HepG2 (cell line): Measurements from ENCODE around the gene SLC27A3. TPM values are rescaled to one million over a fixed set of nuclear protein-coding genes. Genes with fewer than 3 reads are reported as not detected.
A peak's percentile ranks its signal among the peaks of the same experiment; 100 is the strongest.

Experiments used
- CAMTA2 ChIP-seq: sonication (generic); formaldehyde crosslinking; IDR thresholded peaks from 2 replicates; pipeline ENCODE4 v1.4.0; 2020; ENCODE audit warnings: mild to moderate bottlenecking, missing genetic modification reagents, borderline replicate concordance
- FLYWCH1 ChIP-seq: sonication (generic); formaldehyde crosslinking; IDR thresholded peaks from 2 replicates; pipeline ENCODE4 v1.8.1; 2023; ENCODE audit warnings: mild to moderate bottlenecking, missing genetic modification reagents
- FOXM1 ChIP-seq: sonication (generic); formaldehyde crosslinking; IDR thresholded peaks from 2 replicates; pipeline ENCODE4 v1.5.0; 2020; ENCODE audit warnings: missing genetic modification reagents
- FOXO1 ChIP-seq: sonication (generic); formaldehyde crosslinking; IDR thresholded peaks from 2 replicates; pipeline ENCODE4 v1.4.0; 2020; ENCODE audit warnings: missing genetic modification reagents
- GABPB1 ChIP-seq: IDR thresholded peaks from 2 replicates; pipeline ENCODE4 v1.6.1; 2016; ENCODE audit warnings: mild to moderate bottlenecking, missing genetic modification reagents, moderate library complexity, missing compliant biosample characterization
- MAFG ChIP-seq: sonication (generic); formaldehyde crosslinking; IDR thresholded peaks from 2 replicates; pipeline ENCODE4 v1.5.1; 2020; ENCODE audit warnings: mild to moderate bottlenecking, missing genetic modification reagents
- MEF2D ChIP-seq: sonication (generic); formaldehyde crosslinking; IDR thresholded peaks from 2 replicates; pipeline ENCODE4 v1.5.1; 2020; ENCODE audit warnings: mild to moderate bottlenecking, missing genetic modification reagents
- MEIS2 ChIP-seq: sonication (generic); formaldehyde crosslinking; IDR thresholded peaks from 2 replicates; pipeline ENCODE4 v1.9.0; 2021; ENCODE audit warnings: mild to moderate bottlenecking, missing genetic modification reagents
- NAIF1 ChIP-seq: sonication (generic); formaldehyde crosslinking; IDR thresholded peaks from 2 replicates; pipeline ENCODE4 v1.5.0; 2020; ENCODE audit warnings: mild to moderate bottlenecking, missing genetic modification reagents, borderline replicate concordance
- PITX1 ChIP-seq: sonication (generic); formaldehyde crosslinking; IDR thresholded peaks from 2 replicates; pipeline ENCODE4 v1.5.1; 2020; ENCODE audit warnings: mild to moderate bottlenecking, missing genetic modification reagents
- RAD51 ChIP-seq: fragments of 450-650 bp; IDR thresholded peaks from 2 replicates; pipeline ENCODE4 v1.6.1; 2016; ENCODE audit warnings: borderline replicate concordance
- SALL1 ChIP-seq: sonication (generic); formaldehyde crosslinking; IDR thresholded peaks from 2 replicates; pipeline ENCODE4 v1.8.0; 2022; ENCODE audit warnings: mild to moderate bottlenecking, missing genetic modification reagents
- SKI ChIP-seq: fragments of 450-650 bp; IDR thresholded peaks from one replicate; pipeline ENCODE4 v1.6.1; 2018; ENCODE audit warnings: mild to moderate bottlenecking; ENCODE audit not compliant: partially characterized antibody
- TBX2 ChIP-seq: sonication (generic); formaldehyde crosslinking; IDR thresholded peaks from 2 replicates; pipeline ENCODE4 v1.5.0; 2020; ENCODE audit warnings: missing genetic modification reagents, mild to moderate bottlenecking, borderline replicate concordance
- TOPORS ChIP-seq: sonication (generic); formaldehyde crosslinking; IDR thresholded peaks from 2 replicates; pipeline ENCODE4 v1.8.0; 2023; ENCODE audit warnings: mild to moderate bottlenecking, missing genetic modification reagents
- ZBTB7A ChIP-seq: sonication (generic); formaldehyde crosslinking; IDR thresholded peaks from 2 replicates; pipeline ENCODE4 v1.8.0; 2022; ENCODE audit warnings: mild to moderate bottlenecking, missing genetic modification reagents
- ZBTB7B ChIP-seq: sonication (generic); formaldehyde crosslinking; IDR thresholded peaks from 2 replicates; pipeline ENCODE4 v1.4.0; 2020; ENCODE audit warnings: missing genetic modification reagents
- ZFX ChIP-seq: sonication (generic); formaldehyde crosslinking; IDR thresholded peaks from 2 replicates; pipeline ENCODE4 v1.4.0; 2020; ENCODE audit warnings: mild to moderate bottlenecking, low read depth, missing genetic modification reagents, moderate library complexity
- ZNF343 ChIP-seq: sonication (generic); formaldehyde crosslinking; IDR thresholded peaks from 2 replicates; pipeline ENCODE4 v1.4.0; 2020; ENCODE audit warnings: mild to moderate bottlenecking, missing genetic modification reagents
- ZNF44 ChIP-seq: sonication (generic); formaldehyde crosslinking; IDR thresholded peaks from 2 replicates; pipeline ENCODE4 v1.5.1; 2020; ENCODE audit warnings: mild to moderate bottlenecking, missing genetic modification reagents
- ZNF569 ChIP-seq: sonication (generic); formaldehyde crosslinking; IDR thresholded peaks from 2 replicates; pipeline ENCODE4 v1.5.0; 2020; ENCODE audit warnings: mild to moderate bottlenecking, missing genetic modification reagents, moderate library complexity, borderline replicate concordance
- ZNF747 ChIP-seq: sonication (generic); formaldehyde crosslinking; IDR thresholded peaks from 2 replicates; pipeline ENCODE4 v1.8.1; 2023; ENCODE audit warnings: missing genetic modification reagents, mild to moderate bottlenecking, borderline replicate concordance
- polyA plus RNA-seq, 8 experiments: library from polyadenylated mRNA; depleted of rRNA in 3 of 8; stranded (reverse) in 7 of 8; unstranded in 1 of 8; fragments of >200 nt; fragmentation: Illumina TruSeq in 4 of 8; extraction: Trizol in 4 of 8; gene quantifications; 2 replicates each; pipeline versions ENCODE4 v1.2.1 to v1.2.3, GENCODE V29; 2011 to 2016; ENCODE audit warnings: low read depth in 4 of 8, missing spikeins in 1 of 8, mixed read lengths in 1 of 8; ENCODE audit not compliant: insufficient read depth in 1 of 8
- total RNA-seq, 5 experiments: library from RNA; depleted of rRNA; stranded (reverse); fragments of >200 nt; fragmentation: Illumina TruSeq; extraction: Trizol; gene quantifications; 2 replicates each; pipeline ENCODE4 v1.2.3, GENCODE V29; 2016; ENCODE audit warnings: low read depth in 1 of 5
- TF ChIP-seq, protein P1 (sequence below): sonication (generic); formaldehyde crosslinking; IDR thresholded peaks from 2 replicates; pipeline ENCODE4 v1.4.0; 2020; ENCODE audit warnings: missing genetic modification reagents
- TF ChIP-seq, protein P2 (sequence below), 2 experiments: sonication (generic) in 1 of 2; formaldehyde crosslinking in 1 of 2; IDR thresholded peaks; 2 replicates each; pipeline versions ENCODE4 v1.4.0 to v1.6.1; 2018 to 2020; ENCODE audit warnings: missing genetic modification reagents in 2 of 2, borderline replicate concordance in 1 of 2, low read depth in 1 of 2, mild to moderate bottlenecking in 1 of 2, missing biosample characterization in 1 of 2
- TF ChIP-seq, protein P3 (sequence below): IDR thresholded peaks from 2 replicates; pipeline ENCODE4 v1.6.1; 2018; ENCODE audit warnings: missing genetic modification reagents

The SLC27A3 gene
- total and polyA plus RNA-seq, 2 of the 13 experiments (the other 11 are each of a cell fraction or from before 2014, with no cell fraction given) = 4.3 to 10.3 TPM

DNA sequence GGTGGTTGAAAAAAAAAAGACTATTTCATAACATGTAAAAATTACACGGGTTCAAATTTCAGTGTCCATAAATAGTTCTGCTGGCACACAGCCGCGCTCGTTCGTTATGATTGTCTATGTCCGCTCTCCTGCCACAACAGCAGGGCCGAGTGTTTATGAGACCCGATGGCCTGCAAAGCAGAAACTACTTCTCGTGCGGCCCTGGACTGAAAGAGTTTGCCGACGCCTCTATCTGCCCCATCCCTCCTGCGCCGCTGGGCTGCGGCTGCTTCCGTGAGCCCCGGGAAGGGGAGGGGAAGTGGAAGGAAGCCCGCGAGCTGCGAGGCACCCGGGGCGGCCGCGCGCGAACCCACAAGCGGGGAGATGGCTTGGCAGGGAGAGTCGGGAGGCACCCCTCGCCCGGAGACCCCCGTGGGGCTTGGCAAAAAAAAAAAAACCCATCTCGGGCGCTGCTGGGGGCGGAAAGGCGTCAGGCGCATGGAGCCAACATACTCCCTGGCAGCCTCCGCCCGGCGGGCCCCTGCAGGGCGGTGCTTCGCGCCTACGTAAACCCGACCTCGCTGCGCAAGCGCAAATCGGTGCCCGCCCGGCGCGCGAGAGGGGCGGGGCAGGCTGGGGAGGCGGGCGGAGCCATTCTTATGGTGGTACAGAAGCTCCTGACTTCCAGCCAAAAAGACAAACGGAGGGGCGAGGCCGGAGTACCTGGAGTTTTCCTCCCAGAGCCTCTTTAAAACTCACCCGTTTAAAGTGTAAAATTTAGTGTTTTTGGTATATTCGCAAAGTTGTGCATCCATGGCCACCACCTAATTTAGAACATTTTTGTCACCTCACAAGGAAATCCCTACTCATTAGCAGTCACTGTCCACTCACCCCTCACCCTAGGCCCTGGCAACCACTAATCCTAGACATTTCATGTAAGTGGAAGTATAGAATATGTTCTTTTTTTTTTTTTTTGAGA, 8.3 kb downstream of the SLC27A3 start (continued):
- TF ChIP-seq, protein P1, sequence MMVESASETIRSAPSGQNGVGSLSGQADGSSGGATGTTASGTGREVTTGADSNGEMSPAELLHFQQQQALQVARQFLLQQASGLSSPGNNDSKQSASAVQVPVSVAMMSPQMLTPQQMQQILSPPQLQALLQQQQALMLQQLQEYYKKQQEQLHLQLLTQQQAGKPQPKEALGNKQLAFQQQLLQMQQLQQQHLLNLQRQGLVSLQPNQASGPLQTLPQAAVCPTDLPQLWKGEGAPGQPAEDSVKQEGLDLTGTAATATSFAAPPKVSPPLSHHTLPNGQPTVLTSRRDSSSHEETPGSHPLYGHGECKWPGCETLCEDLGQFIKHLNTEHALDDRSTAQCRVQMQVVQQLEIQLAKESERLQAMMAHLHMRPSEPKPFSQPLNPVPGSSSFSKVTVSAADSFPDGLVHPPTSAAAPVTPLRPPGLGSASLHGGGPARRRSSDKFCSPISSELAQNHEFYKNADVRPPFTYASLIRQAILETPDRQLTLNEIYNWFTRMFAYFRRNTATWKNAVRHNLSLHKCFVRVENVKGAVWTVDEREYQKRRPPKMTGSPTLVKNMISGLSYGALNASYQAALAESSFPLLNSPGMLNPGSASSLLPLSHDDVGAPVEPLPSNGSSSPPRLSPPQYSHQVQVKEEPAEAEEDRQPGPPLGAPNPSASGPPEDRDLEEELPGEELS (CRISPR knock-in tag) = peak; percentile 38; the same call in 1 of the 2 replicates
- peak; percentile 82 for TF ChIP-seq GABPB1 (CRISPR knock-in tag)
- TF ChIP-seq TBX2 (CRISPR knock-in tag) = peak; percentile 74
- TF ChIP-seq ZBTB7A (CRISPR knock-in tag) = no peak
- TF ChIP-seq PITX1 (CRISPR knock-in tag) = peak; percentile 47; the same call in 1 of the 2 replicates
- peak; percentile 93; the same call in 1 of the 2 replicates for TF ChIP-seq CAMTA2 (CRISPR knock-in tag)
- TF ChIP-seq SALL1 (CRISPR knock-in tag) = peak; percentile 79
- TF ChIP-seq ZNF569 (CRISPR knock-in tag) = no peak; the same call in 1 of the 2 replicates
- TF ChIP-seq FOXO1 (CRISPR knock-in tag) = peak; percentile 33; the same call in 1 of the 2 replicates
- TF ChIP-seq ZNF44 (CRISPR knock-in tag) = peak; percentile 87
- TF ChIP-seq ZBTB7B (CRISPR knock-in tag) = peak; percentile 40; the same call in 1 of the 2 replicates
- no peak for TF ChIP-seq FOXM1
- TF ChIP-seq ZFX (CRISPR knock-in tag) = peak; percentile 81
- TF ChIP-seq RAD51 = no peak
- no peak for TF ChIP-seq ZNF343 (CRISPR knock-in tag)
- TF ChIP-seq TOPORS (CRISPR knock-in tag) = peak; percentile 79
- TF ChIP-seq ZNF747 (CRISPR knock-in tag) = peak; percentile 65; the same call in 1 of the 2 replicates
- TF ChIP-seq SKI = no peak
- peak; percentile 62; the same call in 1 of the 2 replicates for TF ChIP-seq MEIS2 (CRISPR knock-in tag)
- TF ChIP-seq, protein P2, sequence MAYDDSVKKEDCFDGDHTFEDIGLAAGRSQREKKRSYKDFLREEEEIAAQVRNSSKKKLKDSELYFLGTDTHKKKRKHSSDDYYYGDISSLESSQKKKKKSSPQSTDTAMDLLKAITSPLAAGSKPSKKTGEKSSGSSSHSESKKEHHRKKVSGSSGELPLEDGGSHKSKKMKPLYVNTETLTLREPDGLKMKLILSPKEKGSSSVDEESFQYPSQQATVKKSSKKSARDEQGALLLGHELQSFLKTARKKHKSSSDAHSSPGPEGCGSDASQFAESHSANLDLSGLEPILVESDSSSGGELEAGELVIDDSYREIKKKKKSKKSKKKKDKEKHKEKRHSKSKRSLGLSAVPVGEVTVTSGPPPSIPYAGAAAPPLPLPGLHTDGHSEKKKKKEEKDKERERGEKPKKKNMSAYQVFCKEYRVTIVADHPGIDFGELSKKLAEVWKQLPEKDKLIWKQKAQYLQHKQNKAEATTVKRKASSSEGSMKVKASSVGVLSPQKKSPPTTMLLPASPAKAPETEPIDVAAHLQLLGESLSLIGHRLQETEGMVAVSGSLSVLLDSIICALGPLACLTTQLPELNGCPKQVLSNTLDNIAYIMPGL (CRISPR knock-in tag; IDR thresholded peaks at IDR 0.05; ENCODE audit: borderline replicate concordance in 1 of 2, low read depth in 1 of 2) = peak; percentile 39 to 75; a peak in 1 of 4 replicates
- no peak for TF ChIP-seq MAFG
- no peak for TF ChIP-seq FLYWCH1 (CRISPR knock-in tag)
- TF ChIP-seq NAIF1 (CRISPR knock-in tag) = peak; percentile 83; the same call in 1 of the 2 replicates
- TF ChIP-seq MEF2D (CRISPR knock-in tag) = peak; percentile 19; the same call in 1 of the 2 replicates
- TF ChIP-seq, protein P3, sequence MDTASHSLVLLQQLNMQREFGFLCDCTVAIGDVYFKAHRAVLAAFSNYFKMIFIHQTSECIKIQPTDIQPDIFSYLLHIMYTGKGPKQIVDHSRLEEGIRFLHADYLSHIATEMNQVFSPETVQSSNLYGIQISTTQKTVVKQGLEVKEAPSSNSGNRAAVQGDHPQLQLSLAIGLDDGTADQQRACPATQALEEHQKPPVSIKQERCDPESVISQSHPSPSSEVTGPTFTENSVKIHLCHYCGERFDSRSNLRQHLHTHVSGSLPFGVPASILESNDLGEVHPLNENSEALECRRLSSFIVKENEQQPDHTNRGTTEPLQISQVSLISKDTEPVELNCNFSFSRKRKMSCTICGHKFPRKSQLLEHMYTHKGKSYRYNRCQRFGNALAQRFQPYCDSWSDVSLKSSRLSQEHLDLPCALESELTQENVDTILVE (CRISPR knock-in tag) = peak; percentile 84
